HG02623 (cell line): ENCODE results near the gene SRBD1.

ENCODE experiments used
- ATAC-seq: cut with Tn5 transposase; IDR thresholded peaks from one replicate; pipeline ENCODE4 v1.9.1; 2021; ENCODE audit warnings: moderate library complexity; ENCODE audit not compliant: unreplicated experiment

SRBD1 gene

DNA sequence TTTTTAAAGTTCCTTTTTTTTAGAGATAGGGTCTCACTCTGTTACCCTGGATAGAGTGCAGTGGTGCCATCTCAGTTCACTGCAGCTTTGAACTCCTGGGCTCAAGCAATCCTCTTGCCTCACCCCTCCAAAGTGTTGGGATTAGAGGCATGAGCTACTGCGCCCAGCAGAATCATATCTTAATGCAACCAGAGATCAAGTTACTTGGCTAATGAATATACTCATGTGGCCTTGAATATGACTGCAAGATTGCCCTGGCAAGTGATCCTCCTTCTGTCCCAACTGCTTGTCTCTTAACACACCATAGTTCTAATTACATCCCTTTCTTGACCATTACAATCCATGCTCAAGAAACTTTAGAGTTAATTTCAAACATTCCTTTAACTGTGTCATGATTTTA, 133.5 kb downstream of the SRBD1 start:
- no peak for ATAC-seq

DNA sequence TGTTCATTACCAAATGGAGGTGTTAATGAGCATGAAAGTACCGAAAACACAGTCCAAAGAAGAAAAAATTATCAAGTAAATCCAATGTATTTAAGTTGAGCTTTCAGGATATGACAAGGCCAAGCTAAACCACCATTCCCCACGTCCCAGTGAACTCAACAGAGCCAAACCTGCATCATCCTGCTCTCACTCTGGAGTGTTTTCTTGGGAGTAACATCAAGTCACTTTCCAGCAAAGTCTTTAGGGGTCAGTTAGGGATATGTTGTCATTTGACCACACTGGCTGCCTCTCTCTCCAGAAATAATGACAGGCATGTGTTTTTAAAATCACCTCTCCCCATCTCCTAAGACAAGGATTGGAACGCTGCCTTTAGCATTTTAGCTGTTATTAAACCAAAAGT, 140.5 kb downstream of the SRBD1 start:
- ATAC-seq: no peak

DNA sequence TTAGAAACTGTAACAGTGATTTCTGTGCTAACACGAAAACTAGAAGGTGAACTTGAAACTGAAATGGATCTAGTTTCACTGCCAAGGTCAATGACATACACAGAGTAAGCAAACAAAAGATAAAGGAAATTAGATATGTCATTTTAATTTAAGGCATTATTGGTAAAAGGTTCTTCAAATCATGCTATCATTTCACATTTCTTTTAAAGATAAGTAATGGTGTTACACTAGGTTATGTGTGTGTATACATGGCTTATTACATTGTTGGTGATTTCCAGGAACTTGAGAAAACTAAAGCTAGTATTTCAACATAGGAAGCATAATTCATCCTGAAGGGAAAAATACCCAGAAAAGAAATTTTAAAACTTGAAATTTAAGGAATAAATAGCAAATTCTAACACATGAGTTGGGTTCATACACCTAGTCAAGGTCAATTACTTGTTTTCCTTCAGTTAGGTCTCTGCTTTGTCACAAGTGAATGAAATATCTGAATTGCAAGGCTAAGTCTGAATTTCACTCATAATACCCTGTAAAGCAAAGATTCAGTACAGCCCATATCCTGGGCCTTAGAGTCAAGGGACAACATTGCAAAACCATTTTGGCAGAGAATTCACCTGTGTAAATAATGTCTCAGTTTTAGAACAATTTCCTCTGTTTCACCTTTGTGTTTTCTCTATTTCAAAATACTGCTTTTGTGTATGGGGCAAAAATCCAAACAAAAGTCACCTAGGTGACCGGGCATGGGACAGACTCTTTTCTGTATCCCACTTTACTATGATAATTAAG, 141.6 kb downstream of the SRBD1 start:
- ATAC-seq: no peak

DNA sequence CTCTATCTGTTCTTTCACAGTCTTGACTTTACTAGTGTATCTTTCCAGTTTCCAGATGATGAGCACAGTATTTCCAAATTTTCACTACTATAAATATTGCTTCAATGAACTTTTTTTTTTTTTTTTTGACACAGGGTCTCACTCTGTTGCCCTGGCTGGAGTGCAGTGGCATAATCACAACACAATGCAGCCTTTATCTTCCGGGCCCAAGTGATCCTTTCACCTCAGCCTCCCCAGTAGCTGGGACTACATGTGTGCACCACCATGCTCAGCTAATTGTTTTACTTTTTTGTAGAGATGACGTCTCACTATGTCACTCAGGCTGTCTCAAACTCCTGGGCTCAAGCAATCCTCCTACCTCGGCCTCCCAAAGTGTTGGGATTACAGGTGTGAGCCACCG, 142.8 kb downstream of the SRBD1 start:
- ATAC-seq: no peak

DNA sequence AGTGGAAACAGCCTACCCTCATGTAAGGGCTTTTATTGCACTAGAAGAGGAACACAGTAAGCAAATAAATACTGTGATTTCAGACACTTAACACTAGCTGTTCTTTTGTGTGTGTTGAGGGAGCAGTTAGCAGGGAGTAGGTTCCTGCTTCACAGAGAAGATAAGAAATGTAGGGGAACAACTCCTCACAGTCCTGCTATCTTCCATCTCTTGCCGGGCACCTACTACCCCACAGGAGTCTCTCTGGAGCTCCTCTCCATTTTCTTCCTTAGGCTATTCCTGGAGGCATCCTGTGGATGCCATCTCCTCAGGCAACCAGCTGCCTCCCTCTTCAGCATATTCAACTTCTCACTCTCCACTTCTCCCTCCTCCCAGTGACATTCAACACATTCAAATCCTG, 145.0 kb downstream of the SRBD1 start:
- ATAC-seq: no peak

DNA sequence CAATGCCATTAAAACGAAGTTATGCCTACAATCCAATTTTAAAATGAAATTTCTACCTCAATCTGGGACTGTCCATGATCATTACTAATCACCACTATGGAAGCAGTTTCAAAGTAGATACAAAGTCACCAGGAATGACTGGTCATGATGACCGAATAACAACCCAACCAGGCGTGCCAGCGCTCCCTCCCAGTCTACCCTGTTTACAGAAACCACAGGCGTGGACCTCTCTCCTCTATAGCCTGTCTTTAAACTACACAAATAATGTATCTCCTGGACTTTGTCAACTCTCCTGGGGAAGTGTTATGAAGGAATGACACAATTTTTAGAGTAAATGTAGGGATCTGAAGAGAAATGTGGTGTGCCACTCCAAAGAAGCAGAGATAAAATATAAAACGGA, 150.2 kb downstream of the SRBD1 start:
- ATAC-seq: no peak

DNA sequence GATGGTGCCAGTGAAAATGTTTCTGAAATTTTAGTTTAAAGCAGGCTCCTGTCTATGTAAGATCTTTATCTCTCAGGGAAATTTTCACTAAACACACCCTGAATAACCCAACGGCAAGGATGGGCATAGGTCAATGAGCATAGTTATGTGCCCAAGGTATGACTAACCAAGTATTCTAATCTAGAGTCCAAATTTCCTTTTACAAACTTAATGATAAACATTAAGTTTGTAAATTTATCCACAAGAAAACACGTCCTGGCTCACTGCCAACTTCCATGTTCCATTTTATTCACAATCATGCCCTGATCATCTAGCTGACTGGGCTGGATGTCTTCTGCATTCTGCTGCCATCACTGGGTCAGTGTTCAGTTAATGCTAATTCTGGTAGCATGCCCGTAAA, 151.2 kb downstream of the SRBD1 start:
- ATAC-seq: no peak

DNA sequence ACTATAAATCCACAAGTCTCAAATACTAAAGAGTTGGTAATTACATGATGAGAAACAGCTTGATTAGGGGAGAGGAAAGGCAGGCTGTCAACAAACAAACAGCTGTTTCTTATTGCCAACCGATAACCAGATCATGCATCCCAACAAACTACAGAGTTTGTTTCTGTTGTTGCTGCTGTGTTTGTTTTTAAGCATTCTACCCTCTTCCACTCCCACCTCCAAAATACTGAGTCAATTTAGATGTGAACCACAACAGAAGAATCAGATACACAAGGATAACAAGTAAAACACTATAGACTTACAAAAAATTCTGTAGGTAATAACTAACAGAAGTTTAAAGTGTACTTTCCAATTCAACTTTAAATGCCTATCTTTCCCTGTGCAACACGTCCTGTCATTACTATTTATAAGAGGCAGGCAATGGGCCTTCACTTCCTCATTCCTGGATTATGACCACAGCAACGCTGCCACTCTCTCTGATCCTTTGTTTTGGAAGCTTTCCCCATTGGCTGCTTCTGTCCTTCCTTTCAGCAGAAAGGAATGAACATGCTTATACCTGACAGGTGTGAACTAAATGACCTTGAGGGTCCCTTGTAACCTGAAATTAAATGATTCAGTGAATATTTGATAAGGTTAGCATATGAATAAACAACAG, 152.0 kb downstream of the SRBD1 start:
- ATAC-seq: no peak

DNA sequence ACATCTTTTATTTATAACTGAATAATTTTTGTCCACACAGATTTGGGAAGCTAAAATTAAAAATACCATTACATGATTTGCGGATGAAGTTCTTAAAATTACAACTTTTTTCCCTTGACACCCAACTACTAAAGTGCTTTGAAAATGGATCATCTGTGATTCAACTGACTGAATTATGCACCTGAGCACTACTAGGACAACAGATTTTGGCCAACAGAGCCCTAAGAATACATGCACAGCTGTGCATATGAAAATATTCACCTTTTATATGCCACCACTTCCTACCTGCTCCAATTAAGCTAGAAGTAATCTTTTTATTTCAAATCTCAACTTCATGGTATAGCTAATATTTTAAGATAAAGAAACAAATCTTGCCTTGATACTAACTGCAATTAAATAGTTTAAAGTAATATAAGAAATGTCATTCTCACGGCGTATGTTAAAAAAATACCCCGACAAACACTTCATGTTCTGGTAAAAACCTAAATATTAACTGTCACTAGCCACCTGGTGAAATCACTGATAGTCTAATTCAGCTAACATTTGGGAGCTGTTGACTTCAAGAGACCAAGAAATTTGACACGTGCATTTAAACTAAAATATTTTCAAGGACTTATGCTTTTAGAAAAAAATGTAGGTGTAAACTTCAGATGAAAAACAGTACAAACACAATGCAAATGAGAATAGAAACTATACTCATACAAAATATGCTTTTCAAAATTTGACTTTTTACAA, 153.7 kb downstream of the SRBD1 start:
- no peak for ATAC-seq

DNA sequence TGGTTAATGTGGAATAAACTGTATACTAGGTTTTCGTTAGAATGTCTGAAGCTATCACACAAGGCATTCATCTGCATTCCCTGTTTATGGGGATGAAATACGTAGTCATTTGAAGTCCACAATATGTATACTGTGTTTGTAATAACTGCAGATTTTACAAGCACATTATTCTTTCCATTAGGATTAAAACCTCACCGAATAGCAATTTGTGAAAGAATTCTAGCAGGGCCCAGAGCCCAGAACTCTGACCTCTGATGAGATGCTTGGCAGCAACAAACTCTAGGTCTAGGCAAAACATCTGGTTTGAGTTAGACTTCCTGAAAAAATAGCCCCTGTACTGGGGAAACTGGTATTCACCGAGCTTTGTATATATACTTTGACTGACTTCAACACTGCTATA, 158.2 kb downstream of the SRBD1 start:
- ATAC-seq: no peak

DNA sequence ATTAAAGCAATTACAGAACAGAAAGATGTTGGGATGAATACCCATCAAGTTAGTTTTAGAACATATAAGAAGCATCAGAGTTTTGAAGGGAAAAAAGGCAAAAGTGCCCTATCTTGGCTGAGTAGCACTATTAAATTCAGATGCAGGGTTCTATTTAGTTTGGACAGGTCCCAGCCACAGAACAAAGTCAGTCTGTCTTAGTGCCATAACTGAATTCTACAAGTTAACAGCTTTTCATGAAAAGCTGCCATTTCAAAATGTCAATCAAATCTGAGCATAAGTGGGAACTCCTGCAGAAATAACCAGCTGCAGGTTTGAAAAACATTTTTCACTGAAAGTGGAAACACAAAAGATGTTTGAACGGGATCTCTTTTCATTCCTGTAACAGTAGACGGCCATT, 160.4 kb downstream of the SRBD1 start:
- no peak for ATAC-seq

DNA sequence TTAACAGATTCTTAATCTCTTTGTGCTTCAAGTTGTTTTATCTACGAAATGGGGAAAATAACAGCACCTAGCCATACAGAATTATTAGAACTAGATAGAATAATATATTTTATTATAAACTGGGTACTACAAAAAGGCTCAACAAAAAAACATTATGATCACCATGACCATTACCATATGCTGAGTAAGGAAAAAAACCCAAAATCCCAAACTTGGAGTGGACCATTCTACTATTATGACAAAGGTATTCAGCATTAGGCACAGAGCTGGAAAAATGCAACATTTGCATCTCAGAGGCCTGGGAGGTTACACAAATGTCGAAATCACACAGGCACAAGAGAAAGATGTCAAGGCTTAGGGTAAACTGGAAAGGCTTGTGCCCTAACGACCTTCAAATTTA, 162.8 kb downstream of the SRBD1 start:
- no peak for ATAC-seq

DNA sequence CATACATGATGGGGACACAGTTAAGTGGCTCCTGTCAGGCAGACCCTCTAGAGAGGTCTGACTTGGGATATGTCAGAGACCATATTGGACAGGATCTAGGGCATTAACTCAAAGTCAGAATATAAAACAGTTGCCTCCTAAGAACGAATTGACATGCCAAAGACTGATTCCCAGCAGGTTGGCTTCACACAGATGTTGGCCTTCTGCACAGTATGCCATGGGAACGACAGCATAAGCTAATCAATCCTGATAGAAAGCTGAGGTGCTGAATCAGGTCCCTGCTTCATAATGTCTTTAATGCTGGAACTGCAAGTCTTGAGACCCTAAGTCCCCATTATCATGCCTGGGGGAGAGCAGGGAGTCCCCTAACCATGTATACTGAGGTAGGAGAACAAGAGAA, 165.1 kb downstream of the SRBD1 start:
- no peak for ATAC-seq

DNA sequence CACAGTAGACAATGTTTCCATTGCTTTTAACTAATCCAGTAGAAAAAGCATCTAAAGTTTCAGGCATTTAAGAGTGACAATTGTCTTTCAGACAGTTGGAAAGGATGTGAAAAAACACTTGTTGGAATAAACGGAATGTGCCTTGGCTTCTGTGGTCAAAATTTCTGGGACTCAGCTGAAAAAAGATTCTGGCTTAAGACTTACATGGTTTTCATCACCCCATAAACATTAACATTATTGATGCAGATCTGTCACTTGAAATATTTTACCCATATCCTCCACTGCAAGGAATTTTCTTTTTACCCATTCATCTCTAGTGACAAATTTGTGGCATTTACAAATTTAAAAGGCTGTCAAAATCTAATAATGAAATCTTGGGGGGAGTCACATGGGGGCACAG, 166.0 kb downstream of the SRBD1 start:
- no peak for ATAC-seq

DNA sequence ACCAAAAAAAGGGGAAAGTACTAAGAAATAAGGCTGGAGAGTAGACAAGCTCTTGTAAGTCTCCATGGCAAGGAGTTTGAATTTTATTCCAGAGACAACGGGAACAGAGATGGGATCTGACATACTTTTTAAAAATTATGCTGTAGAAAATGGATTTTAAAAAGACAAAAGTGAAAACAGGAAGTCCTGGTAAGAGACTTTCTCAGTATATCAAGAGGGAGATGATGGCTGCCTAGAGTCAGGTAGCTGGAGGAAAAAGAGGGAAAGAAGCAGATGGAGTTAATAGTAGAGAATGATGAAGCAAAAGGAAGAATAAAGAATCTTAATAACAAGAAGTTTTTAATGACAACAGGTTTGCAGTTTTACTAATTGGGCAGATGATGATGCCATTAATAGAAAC, 168.1 kb downstream of the SRBD1 start:
- ATAC-seq: no peak

DNA sequence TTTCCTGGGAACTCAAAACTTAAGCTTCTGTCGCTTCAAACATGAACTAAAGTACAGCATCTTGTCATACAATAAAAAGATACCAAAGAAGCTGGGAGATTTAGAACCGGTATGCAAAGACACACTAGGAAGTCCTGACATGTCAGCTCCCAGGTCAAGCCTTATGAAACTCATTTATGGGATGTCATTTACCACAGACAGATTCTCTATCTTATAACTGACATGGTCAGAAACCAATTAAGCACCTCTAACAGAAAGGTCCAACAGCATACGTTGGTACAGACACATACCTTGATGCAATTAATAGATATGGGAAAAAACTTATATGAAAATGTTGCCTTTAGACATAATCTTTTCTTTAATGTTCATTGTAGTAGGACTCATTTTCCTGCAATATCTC, 169.0 kb downstream of the SRBD1 start:
- no peak for ATAC-seq

DNA sequence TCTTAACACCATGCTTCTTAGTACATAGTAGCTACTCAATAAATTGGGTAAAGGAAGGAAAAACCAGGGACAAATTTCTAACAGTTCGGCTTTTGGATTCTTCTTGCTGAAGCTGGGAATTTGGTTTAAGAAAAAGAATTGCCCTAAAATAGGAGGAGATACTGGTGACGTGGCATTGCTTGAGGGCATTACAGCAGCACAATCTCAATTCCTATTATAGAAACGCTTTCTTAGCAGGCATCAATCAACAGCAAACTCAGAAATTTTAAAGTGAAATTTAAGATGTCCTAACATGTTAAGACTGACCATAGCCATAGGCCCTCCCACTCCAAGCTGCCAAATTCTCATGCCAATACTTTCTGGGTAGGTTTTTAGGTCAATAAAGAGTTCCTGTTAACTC, 169.5 kb downstream of the SRBD1 start:
- ATAC-seq: no peak

DNA sequence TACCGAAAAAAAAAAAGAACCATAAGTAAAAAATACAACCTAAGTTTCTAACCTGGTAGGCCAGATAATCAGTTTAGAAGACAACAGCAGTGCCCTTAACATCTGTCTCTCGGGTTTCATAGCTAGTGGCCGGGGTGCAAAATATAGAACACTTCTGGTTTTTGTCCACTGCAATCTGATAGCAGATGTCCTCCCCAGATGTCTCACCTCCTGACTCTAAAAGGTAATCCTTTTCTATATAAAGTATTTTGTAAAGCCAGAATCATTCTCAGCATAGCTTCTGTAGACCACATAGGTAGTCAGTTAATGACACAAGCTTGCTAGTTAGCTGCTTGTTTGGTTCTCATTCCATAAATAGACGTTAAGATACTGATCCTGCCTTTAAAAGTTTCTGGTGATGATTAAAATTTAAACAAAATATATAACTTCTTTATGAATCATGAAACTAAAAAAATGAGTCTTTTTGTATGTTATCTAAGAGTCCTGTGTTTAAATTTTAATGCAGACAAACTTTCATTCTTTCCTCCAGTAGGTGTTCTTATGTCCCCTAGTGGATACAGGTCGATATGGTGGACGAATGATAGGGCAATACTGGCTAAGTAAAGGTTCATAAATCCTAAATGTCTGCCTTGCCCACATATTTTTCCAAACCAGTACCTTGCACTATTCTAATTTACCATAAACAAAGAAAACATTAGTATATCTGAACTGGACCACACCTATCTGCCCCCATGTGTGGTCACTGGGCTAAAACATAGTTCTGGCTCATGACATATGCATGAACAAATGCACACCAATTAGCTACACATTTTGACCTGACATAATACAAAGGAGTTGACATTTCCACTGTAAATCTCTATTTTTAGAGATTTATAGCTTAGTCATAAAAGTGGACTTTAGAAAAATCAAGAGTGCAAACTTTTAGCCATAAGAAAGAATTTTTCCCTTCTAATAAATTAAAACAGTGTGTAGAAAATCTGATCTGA, 171.0 kb downstream of the SRBD1 start:
- peak; percentile 43 for ATAC-seq

DNA sequence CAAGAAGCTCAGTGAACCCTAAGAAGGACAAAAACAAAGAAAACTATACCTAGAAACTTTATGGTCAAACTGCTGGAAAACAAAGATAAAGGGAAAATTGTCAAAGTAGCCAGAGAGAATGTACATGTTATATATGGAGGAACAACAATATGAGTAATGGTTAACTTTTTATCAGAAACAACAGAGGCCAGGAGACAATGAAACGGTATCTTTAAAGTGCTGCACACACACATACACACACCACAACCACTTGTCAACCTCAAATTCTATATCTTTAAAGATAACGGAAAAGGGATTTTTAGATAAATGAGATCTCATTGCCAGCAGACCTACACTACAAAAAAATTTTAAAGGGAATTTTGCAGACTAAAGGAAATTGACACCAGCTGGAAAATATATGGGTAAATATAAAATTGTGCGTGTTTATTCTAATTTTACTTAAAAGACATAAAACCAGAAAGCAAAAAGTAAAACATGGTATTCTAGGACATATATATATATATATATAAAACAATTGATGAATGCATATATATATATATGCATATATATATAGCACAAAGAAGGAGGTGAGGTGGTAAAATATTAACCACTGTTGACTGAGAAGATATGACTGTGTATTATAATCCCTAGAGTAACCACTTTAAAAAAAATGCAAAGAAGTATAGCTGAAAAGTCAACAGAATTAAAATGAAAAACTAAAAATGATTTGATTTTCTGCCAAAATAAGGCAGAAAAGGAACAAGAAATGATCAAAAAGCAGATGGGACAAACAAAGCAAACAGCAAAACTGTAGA, 172.0 kb downstream of the SRBD1 start:
- ATAC-seq: no peak

DNA sequence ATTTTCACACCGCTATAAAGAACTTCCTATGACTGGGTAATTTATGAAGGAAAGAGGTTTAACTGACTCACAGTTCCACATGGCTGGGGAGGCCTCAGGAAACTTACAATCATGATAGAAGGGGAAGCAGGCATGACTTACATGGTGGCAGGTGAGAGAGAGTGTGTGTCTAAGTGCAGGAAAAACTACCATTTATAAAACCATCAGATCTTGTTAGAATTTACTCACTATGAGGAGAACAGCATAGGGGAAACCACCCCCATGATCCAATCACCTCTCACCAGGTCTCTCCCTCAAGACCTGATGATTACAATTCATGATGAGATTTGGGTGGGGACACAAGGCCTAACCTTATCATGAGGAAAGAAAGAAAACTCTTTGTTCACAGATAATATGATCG, 174.6 kb downstream of the SRBD1 start:
- ATAC-seq: no peak
